Stimulated activated CD8-positive, alpha-beta memory T cell treated with anti-CD3 and anti-CD28 coated beads, Interleukin-2, amount 100 ng/mL, for 1 hour (primary cell): ENCODE results near the gene LSG1.
"Not testable (repeated sequence)": the region's sequence is repeated elsewhere in the genome, so short reads cannot be mapped to it uniquely, and the experiment has no call there.

Experiments used
- DNase-seq, 2 donors: peaks; one replicate each; pipeline ENCODE4 v3.0.0-alpha.2; 2020; ENCODE audit warnings: low read depth in 2 of 2

LSG1 gene

GRCh38 chr3:194617827-194618226 lies 54.2 kb downstream of the LSG1 start:
- DNase-seq = no peak

GRCh38 chr3:194617143-194617671 lies 54.8 kb downstream of the LSG1 start:
- no peak for DNase-seq

GRCh38 chr3:194615226-194615625 lies 56.8 kb downstream of the LSG1 start:
- DNase-seq = no peak

- no peak for DNase-seq
Observed at GRCh38 chr3:194612221-194612620, 59.8 kb downstream of the LSG1 start.

- no peak for DNase-seq
Observed at GRCh38 chr3:194610689-194611088, 61.3 kb downstream of the LSG1 start.

GRCh38 chr3:194609601-194610000 lies 62.4 kb downstream of the LSG1 start:
- DNase-seq = no peak

- DNase-seq = no peak
Observed at GRCh38 chr3:194608981-194609380, 63.0 kb downstream of the LSG1 start.

GRCh38 chr3:194607592-194608389 lies 64.2 kb downstream of the LSG1 start:
- no peak for DNase-seq

- no peak for DNase-seq
Observed at GRCh38 chr3:194606941-194607340, 65.0 kb downstream of the LSG1 start.

GRCh38 chr3:194606163-194606562 lies 65.8 kb downstream of the LSG1 start:
- DNase-seq = no peak

- DNase-seq = not testable (repeated sequence)
Observed at GRCh38 chr3:194605314-194605713, 66.7 kb downstream of the LSG1 start.

- DNase-seq = no peak
Observed at GRCh38 chr3:194604837-194605236, 67.2 kb downstream of the LSG1 start.

GRCh38 chr3:194604126-194604525 lies 67.9 kb downstream of the LSG1 start:
- DNase-seq = no peak

- no peak for DNase-seq
Observed at GRCh38 chr3:194602669-194603171, 69.3 kb downstream of the LSG1 start.

GRCh38 chr3:194598771-194599557 lies 73.0 kb downstream of the LSG1 start:
- DNase-seq = no peak

- DNase-seq = no peak
Observed at GRCh38 chr3:194596906-194597305, 75.1 kb downstream of the LSG1 start.

- DNase-seq = no peak
Observed at GRCh38 chr3:194592798-194593752, 78.9 kb downstream of the LSG1 start.
